GM21619 (cell line): ENCODE measurements around the gene PTPN4.

ENCODE experiments used
- ATAC-seq: cut with Tn5 transposase; IDR thresholded peaks from one replicate; pipeline ENCODE4 v1.9.1; 2021; ENCODE audit not compliant: unreplicated experiment

The PTPN4 gene, protein sequence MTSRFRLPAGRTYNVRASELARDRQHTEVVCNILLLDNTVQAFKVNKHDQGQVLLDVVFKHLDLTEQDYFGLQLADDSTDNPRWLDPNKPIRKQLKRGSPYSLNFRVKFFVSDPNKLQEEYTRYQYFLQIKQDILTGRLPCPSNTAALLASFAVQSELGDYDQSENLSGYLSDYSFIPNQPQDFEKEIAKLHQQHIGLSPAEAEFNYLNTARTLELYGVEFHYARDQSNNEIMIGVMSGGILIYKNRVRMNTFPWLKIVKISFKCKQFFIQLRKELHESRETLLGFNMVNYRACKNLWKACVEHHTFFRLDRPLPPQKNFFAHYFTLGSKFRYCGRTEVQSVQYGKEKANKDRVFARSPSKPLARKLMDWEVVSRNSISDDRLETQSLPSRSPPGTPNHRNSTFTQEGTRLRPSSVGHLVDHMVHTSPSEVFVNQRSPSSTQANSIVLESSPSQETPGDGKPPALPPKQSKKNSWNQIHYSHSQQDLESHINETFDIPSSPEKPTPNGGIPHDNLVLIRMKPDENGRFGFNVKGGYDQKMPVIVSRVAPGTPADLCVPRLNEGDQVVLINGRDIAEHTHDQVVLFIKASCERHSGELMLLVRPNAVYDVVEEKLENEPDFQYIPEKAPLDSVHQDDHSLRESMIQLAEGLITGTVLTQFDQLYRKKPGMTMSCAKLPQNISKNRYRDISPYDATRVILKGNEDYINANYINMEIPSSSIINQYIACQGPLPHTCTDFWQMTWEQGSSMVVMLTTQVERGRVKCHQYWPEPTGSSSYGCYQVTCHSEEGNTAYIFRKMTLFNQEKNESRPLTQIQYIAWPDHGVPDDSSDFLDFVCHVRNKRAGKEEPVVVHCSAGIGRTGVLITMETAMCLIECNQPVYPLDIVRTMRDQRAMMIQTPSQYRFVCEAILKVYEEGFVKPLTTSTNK

DNA sequence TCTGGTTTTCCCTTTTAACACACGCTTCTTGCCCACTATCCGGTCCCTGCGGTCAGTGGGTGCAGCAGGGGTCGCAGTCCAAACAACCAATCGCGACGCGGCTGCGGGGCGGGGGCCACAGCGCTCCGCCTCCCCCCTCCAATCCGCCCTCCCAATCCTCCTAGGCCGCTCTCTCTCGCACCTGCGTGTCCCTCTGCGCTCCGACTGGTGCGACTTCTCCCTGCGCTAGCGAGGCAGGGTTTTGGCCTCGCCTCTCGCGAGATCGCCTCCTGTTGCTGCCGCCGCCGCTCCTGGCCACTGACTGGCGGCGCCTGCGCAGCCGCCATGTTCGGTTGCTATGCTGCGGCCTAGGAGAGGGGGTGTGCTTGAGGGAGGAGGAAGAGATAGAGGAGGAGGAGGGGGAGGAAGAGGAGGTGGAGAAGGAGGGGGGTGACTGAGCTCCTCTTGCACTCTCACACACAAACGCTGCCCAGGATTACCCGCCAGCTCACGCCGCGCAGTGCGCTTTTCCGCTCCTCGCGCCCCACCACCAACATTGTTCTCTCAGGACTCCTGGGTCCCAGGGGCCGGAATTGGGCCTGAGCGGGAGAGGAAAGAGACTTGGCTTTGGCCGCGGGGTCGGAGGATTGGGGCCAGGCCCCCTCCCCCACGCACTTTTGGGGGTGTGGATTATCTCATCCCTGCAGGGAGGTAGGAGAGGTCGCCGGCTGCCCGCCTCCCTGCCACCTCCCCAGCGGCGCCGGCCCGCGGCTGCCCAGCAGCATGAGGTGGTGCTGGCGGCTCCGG is at the start of gene PTPN4:
Gene PTPN4, plus strand, starts transcription at position 472 of the 786 bp plus-strand sequence. CDS start 49,932 bp downstream, outside the sequence.
- peak; percentile 92 for ATAC-seq

DNA sequence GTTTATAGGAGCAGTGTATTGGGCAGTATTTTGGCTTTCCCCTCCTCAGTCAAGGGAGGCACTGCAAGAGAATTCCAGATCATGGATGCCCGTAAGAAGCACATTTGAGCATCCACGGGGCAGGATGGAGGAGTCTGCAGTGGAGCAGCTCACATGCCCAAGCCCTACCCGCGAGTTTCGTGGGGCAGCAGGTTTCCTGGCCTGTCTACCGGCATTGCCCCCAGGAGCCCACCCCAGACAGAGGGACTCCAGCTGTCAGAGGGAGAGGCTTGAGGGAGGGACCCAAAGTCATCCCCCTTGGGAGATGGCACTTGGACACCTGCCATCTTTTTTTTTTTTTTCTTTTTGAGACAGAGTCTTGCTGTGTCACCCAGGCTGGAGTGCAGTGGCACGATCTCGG is 49.4 kb upstream of the PTPN4 start:
- ATAC-seq: no peak

DNA sequence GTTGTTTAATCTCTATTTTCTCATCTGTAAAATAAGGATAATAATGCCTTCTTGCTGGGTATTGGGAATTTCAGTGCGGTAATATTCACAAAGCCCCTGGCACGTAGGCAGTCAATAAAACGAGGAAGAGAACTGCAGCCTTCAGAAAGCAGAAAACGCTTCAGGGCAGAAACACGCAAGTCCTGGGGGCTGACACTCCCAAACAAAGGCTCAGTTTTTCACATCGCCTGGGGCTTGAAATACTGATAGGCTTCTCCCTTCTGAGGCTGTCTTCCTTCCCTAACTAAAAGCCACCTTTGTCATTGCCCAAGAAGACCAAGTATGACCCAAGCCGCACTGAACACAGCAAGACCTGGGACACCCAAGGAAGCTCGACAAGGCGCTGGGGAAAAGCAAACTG is 48.4 kb upstream of the PTPN4 start:
- no peak for ATAC-seq

DNA sequence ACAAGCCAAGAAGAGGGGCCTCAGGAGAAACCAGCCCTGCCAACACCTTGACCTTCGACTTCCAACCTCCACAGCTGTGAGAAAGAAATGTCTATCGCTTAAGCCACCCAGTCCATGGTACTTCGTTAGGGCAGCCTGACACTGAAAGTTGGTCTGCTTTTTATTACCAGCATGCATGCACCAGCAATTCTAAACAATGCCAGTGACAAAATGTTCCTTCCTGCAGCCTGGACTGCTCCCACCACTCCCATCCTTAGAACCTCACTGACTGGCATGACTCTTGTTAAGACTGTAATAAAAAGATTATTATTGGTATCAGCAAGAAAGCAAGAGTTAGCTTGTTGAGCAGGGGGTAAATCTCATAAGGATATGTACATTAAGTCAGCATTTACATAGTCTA is 47.2 kb upstream of the PTPN4 start:
- no peak for ATAC-seq

DNA sequence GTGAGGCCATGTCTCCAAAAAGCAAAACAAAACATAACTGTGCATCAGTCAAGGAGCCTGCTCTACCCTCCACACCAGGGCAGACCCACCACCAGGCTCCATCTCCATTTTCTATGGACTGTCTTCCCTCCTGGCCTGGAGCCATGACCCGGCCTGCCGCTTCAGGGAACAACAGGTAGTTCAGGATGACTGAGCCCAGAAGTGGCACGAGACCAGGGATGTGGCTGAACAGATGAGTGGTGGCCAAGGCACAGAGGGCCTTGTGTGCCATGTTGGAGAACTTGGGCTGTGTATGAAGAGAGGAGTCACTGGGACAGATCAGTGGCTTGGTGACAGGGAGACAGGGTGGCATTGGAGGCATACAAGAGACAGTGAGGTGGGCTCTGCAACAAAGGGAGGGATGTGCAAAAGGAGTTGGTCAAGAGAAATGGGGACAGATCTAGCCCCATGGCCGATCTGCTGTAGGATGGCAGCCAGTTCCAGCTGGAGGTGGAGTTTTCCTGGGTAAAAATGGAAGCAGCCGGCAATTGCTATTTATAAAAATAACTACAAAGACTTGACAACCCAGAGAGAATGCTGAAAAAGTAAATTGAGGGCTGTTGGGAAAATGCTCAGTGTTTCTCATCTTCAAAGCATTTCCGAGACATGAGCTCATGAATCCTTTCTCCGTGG is 45.8 kb upstream of the PTPN4 start:
- no peak for ATAC-seq

DNA sequence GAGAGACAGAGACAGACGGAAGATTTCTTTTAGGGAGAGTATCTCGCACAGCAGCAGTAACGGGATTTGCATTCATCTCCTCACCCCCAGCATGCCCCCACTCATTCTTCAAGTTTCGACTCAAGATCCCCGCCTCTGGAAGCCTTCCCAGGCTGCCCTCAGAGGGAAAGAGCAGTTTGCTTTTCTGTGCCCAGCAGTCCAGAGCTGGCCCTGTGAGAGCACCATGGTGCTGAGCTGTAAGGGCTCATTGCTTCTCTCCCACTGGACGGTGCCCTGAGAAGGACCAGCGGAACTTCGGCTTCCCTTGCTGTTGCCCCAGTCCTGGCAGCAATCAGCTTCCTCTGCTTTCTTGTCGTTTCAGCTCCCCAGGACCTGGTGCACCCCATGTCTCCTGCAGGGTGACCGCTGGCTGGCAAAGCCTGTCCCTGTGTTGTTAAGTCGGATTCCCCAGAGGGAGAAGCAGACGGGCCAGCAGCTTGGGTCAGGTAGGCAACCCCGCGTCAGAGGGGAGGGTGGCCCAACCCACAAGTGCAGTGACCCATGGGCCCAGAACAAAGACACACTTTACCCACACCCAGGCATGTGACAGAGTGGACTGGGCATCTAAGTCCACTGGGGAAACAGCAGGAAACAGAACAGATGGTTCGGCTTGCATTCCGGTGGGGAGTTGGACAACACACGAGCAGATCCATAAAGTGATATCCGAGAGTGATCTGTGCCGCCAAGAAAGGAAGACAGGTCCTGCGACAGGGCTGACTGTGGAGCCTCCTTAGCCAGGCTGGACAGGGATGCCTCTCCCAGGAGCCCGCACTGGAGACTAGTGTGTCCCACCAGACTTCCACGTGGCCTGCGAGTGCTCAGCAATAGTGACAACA is 44.1 kb upstream of the PTPN4 start:
- ATAC-seq: no peak

DNA sequence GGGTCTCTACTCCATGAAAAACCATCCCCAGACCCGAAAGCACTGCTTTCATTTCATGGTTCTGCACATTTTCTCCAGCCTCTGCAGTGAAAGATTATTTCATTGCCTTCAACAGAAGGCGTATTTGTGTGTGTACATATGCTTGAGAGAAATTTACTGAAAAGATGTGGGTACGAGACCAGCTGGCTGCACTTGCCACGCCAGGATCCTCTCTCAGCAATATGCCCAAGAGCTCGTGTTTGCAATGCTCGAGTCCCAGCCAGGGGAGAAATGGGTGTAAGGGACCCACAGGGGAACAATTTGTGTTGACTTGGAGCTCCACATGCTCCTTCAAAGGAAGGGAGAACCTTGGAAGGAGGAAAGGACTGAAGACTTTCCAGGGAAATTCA is 43.4 kb upstream of the PTPN4 start:
- no peak for ATAC-seq

DNA sequence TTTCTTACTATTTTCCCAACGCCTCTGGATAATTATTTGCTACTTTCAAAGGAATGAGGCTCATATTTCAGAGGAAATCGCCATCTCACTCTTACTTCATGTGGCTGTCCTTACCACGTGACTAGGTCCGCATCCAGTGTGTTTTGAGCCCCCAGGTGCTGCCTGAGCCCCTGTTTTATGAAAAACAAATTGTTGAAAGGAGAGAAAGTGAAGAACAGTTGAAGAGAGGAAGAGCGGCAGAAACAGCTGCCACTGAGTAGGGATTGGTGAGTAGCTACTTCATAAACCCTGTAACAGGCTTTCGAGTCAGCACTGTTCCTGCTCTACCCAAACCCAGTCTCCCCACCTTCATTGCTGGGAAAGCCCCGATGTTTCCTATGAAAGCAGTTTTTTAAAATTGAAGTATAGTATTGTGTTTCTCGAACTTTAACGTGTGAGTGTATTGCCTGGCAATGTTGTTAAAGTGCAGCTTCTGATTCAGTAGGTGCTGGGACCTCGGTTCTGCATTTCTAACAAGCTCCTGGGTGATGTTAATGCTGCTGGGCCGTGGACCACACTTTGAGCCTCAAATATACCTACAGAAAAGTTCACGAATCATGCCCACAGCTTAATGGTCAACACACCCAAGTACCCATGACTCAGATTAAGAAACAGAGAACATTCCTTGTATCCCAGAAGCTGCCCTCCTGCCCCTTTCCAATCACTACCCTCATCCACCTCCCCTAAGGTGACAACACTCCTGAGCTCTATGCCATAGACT is 41.0 kb upstream of the PTPN4 start:
- no peak for ATAC-seq

DNA sequence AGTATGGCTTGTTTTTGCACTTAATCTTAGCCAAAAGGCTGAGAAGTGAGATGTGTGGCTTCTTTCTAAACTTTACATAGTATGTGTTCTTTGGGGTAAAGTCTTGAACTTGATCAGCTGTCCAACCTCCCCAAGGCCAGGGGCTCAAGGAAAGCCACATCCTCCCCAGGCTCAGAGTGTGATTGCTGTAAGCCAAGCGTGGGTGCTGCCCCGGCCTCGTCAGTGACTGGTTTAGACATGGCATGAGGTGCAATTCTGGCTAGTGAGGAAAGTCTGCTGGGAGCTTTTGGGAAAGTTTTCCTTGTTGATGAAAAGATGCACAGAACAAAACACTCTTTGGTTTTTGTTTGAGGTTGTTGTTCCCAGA is 40.5 kb upstream of the PTPN4 start:
- ATAC-seq: no peak

DNA sequence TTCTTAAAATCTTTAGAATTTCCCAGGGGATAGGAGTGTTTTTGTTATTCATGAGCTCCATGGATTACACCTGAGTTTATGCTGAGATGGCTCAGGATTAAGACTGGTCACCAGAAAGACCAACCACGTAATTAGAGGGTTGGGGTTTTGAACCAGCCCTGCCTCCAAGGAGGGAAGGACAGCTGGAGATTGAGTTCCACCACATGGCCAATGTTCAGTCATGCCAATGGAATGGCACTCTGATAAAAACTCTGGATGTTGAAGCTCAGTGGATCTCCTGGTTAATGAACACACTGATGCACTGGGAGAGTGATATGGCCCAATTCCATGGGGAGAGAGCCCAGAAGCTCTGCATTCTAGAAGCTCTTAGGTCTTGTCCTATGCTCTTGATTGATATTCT is 38.7 kb upstream of the PTPN4 start:
- no peak for ATAC-seq

DNA sequence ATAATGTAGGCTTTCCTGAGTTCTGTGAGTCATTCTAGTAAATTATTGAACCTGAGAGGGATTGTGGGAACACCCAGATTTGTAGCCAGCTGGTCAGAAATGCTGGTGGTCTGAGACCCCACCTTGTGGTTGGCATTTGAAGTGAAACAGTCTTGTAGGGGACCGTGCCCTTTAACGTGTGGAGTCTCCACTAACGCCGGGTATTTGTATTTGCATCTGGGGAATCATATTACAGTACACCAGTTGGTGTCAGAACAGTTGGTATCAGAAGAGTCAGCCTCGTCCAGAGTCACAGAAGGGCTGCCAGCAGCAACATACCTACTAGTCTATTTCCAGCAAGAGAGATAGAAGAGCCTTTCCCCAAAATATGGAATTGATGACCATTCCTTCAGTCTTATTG is 38.3 kb upstream of the PTPN4 start:
- ATAC-seq: no peak

DNA sequence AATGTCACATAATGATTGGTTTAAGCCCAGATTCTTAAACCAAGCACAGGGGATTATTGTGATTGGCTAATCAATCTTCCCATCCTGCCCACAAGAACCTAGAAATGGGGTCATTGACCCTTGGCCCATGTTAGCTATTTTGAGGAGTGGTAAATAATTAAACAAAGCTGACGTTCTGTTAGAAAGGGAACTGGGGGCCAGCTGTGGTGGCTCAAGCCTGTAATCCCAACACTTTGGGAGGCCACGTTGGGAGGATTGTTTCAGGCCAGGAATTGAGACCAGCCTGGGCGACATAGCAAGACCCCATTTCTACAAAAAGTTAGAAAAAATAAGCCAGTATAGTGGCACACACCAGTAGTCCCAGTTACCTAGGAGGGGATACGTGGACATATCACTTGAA is 37.8 kb upstream of the PTPN4 start:
- no peak for ATAC-seq

DNA sequence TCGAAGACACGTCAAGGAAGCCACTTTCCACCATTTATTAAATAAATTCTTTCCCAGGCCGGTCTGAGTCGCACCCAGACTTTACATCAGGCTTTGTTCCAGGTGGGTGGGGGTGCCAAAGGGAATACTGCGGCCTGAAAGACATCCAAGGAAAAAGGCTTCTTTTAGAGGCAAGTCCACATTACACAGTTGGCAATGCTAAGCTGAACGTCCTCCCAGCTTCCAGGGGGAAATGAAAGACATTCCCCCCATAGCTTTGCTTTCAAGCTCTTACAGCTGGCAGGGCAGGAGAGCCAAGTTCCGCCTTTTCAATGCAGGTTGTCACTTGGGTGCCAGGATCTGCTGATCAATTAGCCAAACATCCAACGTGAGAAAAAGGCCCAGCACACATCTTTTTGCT is 36.5 kb upstream of the PTPN4 start:
- ATAC-seq: no peak

DNA sequence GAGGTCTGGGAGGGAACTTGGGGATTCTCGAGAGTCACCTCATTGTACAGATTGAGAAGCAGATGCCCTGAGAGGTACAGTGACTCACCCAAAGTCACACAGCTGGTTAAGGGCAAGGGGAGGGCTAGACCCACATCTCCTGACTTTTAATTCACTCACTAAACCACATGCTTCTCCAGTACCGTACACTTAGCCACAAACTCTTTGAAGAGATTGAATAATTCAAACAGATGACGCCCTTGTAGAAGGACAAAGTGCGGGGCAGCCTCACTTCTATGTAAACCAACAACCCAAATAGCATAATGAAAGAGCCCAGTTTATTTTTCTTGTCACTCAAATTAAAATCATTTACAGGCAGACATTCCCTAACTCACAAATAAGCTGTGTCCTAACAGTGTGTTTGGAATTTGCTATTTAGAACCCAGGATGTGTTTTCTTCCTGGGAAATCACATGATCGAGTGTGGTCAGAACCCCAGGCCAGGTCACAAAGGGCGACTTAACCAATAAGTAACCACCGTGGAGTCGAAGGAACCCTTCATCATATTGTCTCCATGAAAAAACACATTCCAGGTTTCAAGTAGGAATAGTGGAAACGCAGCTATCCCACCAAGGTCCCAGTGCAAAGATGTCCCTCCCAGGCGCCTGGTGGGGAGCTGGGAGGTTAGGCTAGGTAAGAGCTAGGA is 35.8 kb upstream of the PTPN4 start:
- no peak for ATAC-seq

DNA sequence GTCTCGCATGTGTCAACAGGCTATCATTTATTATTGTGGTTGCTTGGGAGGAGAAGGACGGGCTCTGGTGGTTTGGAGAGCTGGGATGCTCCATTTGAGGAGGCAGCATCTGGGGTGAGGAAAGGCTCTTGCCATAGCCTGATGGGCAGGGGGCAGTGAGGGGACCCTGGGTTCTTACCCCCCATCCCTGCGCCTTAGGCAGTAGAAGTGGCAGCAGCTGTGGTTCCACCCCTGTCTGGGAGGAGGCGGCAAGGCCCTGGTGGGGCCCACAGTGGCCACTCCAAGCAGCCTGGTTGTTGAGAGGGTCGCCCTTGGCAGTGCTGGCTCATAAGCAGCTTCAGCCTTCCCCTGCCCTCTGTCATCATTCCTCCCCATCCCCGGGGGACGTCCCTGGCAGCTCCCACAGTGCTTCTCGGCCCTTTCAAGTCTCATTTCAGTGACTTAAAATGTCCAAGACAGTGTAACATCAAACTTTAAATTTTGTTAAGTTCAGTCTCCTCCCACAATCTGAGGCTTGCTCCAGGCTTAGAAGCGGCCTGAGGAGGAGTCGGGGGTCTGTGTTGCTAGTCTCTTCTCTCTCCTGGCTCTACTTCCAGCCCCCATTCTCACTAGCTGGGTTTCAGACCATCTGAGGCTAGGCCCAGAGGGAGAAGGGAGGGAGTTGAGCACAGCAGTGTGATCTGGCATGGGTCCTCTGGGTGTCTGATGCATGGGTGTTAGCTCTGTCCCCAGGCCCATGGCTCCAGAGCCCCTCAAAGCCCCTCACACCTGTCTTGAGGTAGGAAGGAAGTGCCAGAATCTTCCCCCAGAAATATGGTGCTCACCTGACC is 34.9 kb upstream of the PTPN4 start:
- no peak for ATAC-seq

DNA sequence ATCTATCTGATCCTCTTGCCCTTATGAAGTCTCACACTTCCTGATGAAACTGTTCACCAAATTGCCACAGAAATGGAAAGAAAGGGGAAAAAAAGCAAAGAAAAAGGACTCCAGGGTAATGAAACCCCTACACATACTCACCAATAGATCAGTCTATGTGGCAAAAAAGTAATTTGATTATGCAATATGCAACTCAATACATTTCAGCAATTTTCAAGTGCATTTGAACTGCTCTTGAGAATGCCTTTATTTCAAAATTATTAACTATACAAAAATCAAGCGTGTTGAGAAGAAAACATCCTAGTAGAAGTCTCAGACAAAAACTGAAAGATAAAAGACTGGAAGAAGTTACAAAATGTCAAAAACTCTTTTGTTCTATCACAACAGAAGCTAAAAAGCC is 32.2 kb upstream of the PTPN4 start:
- no peak for ATAC-seq

DNA sequence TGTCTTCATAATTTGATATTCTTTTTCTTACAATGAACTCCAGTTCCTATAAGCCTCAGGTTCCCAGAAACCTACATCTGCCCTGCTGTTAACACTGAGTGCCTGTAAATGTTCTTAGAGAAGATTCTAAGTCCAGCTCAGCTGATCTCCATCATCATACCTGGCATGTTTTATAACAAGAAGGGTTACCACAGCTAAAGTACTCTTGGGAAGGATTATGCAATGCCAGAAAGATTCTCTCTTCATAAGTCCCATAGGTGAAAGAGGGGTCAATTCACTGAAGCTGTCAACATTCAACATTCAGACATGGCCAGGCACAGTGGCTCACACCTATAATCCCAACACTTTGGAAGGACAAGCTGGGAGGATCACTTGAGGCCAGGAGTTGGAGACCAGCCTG is 31.3 kb upstream of the PTPN4 start:
- ATAC-seq: no peak

DNA sequence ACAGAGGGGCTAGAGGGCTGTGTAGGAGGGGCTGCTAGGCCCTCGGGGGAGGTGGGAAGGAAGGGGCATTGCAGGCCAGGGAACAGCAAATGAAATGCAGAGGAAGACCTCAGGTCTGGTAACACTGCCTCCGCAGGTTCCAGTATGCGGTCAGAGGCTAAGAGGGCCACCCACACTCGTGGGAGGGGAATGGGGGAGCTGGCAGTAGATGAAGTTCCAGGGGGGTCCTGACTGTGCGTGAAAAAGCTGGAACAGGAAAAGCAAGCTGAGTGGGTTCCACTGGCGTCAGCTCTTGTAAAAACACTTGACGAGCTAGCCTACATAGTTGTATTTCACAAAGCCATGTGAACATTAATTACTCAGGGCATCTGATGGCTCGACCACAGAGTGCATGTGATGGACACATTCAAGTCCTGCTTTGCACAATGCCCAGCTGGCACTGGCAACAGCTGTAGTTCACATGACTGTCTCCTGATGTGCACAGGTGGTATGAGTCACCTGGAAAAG is 29.0 kb upstream of the PTPN4 start:
- ATAC-seq: no peak
